Fibroblast of upper back skin (primary cell): ENCODE measurements around the gene PPFIBP1.
"Not testable (repeated sequence)": the region's sequence is repeated elsewhere in the genome, so short reads cannot be mapped to it uniquely, and the experiment has no call there.

ENCODE experiments used
- DNase-seq: peaks from one replicate; pipeline ENCODE4 v3.0.0-alpha.2; 2013

PPFIBP1 gene

DNA sequence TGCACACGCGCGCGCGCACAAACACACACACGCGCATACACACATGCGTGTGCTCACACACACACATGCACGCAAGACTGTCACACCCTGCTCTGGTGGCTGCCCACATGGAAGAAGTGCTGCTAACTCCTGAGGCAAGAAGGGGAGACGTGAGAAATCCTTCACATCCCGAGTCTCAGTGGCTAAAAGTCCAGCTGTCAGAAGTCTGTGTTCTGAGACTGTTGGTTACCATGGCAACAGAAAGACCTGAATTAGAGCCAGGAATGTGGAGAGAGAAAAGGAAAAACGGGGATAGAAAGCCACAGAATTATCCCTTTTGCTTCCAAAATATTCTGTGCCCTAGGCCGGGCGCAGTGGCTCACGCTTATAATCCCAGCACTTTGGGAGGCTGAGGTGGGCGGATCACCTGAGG lies 71.2 kb downstream of the PPFIBP1 start:
- peak; percentile 93 for DNase-seq

DNA sequence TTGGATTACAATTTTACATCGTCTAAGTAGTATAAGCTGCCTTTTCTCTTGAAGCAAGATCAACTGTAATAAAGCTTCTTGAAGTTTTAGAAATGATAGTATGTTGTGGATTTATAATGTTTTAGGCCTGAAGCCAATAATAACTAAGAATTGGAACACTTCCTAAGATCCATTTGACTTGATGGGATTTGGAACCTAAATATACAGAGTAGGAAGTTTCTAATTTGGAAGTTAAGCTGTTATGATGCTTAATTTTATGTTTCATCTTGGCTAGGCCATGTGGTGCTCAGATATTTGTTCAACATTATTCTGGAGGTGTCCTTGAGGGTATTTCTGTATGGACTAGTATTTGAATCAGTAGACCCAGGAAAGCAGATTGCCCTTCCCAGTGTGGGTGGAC lies 74.9 kb downstream of the PPFIBP1 start:
- DNase-seq: not testable (repeated sequence)

DNA sequence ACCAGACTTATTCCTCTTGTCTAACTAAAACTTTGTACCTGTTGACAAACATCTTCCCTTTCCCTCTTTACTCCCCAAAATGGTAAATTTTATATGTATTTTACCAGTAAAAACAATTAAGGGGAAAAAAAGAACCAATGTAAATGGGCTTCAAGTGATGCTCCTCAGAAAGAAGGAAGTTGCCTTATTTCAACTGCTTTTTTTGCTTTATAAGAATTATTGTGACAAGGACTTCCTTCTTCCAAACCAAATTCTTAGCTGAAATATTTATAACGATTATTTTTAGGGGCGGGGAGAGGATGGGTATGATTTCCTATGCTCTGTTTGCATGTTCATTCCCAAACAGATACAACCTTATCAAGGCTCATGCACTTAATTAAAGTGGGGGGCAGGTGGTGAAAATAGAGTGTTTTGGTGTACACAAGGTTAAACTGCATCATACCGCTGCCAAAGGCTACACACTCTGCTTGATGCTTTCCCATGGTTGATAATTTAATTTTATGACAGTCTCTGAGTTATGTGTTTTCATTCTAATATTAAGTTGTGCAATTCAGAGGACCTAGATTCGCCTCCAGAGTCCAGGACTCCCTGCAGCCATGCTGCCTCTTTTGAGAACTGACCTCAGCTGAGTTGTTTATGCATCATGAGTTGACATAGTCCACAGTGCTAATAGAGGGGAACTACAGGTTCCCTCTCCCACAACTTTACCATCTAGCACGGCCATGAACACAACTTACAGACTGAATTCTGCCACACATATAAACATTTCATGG lies 77.2 kb downstream of the PPFIBP1 start:
- DNase-seq: not testable (repeated sequence)

DNA sequence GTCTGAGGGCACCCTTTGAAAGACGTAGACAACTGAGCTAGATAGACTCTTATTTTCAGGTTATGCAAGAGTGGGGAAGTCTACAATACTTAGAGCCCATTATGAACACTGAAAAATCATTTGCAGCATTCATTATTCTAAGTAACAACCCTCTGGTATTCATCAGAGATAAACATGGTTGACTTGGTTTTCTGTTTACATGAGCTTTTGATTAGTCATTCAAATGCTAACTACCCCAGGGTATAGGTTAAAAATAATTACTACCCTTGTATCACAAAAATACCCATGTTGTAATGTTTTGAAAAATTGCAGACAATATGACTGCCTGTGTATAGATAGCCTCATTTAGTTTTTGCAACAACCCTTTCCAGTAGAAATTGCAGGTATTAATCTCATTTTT lies 78.5 kb downstream of the PPFIBP1 start:
- DNase-seq: no peak

DNA sequence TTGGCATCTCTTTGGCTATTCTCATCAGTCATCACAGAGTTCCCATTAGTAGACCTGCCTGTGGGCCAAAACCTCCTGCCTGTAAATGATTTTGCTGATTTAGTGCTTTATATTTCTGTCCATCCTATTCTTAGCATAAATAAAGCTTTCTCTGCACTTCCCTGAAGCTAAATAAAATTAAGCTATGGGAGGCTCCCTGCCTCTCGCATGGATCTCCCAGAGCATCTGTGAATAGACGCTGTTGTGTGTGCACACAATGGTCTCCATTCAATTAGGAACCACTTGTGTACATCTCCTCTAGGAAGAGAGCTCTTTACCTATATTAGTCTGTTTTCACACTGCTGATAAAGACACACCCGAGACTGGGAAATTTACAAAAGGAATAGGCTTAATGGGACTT lies 80.4 kb downstream of the PPFIBP1 start:
- no peak for DNase-seq

DNA sequence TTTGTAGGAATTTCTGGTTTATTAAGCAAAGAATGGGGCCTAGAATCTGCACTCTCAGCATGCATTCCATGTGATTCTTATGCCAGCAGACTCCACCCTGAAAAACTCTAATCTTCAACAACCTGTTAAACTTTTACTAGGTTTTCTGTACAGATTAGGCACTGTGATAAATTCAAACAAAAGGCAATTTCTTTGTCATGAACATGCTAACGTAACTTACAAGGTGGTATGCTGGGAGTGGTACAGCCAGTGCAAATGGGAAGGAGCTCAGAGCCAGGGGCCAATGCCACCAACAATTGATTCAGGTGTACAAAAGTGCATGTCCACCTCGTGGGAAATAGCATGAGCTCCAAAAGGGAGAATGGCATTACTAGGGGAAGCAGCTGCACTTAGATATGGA lies 83.0 kb downstream of the PPFIBP1 start:
- DNase-seq: no peak

DNA sequence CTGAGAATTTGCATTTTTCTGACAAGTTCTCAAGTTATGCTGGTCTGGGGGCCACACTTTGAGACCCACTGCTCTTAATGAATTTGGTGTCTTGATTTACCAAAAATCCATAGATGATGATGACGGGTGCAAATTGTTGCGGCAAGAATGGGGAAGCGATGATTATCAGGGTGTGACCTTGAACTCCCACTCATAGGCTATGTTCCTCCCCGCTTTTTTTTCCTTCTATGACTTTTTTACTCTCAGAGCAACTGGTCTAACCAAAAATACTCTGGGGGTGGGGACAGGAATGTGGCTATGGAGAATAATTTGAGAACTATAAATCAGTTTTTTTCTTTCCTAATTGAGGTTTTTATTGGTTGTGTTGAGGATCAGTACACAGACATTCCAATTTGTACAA lies 83.6 kb downstream of the PPFIBP1 start:
- no peak for DNase-seq

DNA sequence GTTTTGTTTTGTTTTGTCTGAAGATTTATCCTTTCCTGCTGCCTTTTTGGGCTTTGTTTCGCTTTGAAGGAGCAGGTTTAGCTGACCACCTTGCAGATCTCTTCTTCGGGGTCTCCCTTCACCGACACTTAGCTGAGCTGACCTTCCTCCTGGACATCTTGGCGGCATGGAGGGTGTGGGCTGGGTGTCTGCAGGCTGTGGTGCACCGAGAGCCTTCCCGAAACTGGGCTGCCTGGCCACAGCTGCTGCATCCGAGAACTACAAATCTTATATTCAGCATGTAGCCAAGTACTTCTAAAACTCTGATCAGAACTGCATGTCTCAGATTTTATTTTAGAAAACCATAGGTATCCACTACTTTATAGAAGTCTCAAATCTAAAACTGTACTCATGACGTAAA lies 84.9 kb downstream of the PPFIBP1 start:
- no peak for DNase-seq

DNA sequence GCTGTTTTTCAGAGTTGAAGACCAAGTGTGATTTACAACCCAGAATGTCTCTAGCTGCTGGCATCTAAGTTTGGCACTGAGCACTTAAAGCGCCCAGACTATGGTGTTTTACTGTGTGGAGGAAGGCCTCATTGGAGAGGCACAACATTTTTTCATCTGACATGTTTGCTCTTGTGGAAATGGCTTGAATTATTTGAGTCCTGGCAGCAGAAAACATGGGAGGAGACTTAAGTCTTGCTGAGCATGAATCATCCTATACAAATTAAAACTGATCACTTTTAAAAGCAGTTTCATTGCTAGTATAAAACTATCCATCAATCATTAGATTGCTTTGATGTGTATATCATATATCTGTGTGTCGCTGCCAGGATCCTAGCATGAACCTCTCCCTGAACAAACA lies 86.4 kb downstream of the PPFIBP1 start:
- peak; percentile 76 for DNase-seq

DNA sequence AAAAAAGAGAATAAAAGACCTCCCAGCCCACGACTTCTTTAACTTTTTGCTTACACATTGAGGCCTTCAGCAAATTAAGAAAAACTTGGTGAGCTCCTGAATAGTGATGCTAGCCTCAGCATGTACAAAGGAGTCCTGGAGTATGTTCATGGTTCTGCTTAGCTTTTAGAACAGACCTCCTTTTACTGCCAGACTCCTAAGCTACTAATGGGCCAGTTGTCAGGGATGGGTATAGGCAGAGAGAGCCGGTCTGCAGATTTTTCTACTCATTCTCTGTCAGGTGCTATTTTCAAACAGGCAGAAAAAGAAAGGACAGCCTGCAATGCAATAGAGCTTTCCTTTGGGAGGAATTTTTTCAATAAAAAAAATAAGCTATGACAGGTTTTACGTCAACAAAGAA lies 90.4 kb downstream of the PPFIBP1 start:
- no peak for DNase-seq

DNA sequence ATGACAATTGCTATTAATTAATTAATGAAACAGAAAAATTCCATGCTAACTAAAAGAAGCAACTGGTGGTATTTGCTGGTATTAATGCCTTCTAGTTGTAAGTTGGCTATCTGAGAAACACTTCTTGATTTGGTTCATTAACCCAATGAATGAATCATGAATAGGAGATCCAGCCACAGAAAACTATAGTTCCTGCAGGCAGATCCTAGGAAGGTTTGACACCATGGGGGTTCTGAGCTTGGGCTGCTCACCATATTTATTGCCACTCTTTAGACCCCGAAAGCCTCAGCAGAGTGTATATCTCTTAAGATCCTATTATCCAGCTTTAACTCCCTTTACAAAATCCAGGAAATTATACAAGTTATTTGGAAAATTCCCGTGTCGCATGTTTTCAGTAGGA lies 90.9 kb downstream of the PPFIBP1 start:
- DNase-seq: no peak

DNA sequence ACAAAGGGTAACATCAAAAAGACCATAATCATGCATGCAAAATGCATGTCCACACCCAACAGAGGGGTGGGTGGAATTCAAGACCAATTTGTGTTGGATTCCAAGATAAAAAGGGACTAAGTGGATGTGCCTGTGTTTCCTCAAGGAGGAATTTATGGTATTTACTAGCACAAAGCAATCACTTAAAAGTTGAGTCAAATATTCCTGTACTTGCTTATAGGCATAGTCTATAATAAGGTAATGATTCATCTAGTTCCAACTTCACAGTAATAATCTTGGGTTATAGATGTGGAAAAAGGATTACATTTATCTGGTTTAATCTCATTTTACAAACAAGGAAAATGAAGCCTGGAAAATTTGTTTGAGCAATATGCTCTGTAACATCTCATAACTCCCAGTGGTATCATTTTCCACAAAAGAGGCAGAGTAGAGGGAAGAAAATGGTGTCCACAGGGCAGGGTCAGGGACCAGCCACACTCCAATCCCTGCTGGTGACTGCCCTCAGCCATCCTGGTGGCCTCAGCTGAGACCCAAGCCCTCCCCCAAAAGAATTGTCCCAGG lies 91.4 kb downstream of the PPFIBP1 start:
- DNase-seq: peak; percentile 79

DNA sequence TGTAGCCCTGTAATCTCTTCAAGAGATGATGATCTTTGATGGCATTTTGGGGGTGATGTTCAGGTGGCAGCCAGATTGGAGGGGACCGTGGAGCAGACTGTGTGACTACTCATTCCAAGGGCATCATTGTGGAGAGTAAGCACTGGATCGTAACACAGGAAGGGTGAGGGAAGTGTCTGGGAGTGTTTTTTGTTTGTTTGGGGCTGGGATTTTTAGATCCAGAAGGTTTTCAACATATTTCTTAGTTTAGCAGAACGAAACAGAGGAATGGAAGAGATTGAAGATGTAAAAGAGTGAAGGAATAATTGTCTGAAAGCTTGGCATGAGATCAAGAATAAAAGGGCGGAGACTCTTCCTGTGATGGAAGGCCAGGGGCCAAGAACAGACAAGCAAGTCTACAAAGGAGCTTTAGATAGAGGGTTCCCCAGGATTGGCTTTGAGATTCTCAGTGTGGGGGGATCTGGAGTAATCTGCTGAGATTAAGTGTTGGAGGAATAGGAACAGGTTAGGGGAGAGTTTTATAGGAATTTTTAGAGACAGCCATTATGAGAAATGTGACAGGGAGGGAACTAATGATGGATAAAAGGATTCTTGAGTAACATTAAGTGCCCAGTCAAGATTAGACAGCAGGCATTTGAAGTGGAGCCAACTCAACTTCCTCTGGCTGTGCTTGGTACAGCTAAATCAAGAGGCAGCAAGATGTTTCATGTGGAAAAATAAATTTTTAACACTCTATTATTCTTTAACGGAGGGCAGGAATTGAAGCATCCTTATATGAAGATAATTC lies 92.5 kb downstream of the PPFIBP1 start:
- DNase-seq: no peak

DNA sequence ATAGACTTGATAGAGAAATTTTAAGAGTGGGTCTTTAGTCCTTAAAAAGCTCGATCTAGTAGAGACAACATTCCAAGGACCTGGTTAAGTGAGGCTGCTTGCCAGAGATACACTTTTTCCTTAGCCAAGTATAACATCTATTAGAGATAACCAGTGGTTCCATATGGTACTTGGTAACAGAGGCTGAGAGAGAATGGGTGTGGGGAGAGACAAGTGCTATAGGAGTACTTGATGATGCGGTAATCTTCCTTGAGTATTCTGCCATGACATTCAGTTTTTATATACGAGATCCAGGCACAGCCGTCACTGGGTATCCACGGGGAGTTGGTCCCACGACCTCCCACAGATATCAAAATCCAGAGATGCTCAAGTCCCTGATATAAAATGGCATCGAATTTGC lies 94.8 kb downstream of the PPFIBP1 start:
- DNase-seq: peak; percentile 45

DNA sequence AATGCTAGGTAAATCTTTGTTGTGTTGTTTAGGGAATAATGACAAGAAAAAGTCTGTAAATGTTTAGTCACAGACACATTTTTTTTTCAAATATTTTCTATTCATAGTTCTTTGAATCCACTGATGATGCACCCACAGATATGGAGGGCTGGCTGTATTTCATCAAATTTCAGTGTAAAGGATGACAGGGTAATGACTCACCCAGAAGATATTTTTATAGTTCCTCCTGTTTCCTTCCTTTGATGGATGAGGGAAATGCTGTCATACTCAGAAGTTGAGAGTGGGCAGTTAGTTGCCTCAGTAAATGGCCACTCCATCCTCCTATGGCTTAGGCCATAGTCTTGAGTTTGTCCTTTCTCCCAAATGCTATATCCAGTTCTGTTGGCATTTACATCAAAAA lies 95.3 kb downstream of the PPFIBP1 start:
- peak; percentile 95 for DNase-seq

DNA sequence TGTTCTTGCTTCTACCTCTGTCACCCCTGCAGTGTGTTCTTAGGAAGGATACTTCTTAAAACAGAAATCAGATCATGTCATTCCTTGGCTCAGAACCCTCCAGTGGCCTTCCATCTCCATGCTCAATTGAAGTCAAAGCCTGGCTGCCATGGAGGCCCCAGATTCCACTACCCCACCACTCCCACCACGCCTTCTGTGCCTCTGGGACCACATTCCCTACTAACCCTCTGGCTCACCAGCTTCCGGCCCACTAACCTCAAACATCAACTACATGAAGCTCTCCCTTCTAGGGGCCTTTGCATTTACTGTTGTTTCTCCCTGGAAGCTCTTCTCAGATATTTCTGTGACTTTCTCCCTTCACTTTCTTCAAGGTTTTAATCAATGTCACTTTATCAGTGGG lies 96.1 kb downstream of the PPFIBP1 start:
- DNase-seq: peak; percentile 32

DNA sequence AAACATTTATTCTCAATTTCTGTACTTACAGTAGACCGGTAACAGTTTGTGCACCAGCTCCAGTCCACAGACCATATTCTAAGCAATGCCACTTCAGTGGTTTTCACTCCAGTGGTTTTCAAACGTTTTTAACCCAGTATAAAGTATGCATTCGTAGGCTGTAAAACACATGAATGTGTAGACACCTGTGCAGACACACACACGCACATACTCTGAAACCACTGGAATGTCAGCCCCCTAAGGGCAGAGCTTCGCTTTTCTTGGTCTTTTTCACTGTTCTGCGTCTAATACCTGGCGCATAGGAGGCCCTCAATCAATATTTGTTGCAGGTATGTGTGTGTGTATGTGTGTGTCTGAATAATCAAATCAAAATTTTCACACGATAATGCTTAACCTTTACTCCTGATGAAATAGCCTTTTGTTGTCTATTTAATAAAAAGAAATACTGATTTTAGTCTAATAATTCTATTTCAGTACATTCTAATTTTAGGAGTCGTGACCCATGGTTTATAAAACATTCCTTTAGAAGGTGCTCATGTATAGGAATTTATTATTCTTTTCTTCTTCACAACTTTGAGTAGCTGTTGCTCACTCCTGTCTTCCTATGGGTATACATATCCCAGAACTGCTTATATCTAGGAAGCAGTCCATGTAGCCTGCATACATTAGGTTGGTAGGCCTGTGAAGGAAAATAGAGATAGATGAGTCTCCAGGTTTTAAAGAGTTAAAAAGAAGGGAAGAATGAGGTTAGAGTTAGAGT lies 98.6 kb downstream of the PPFIBP1 start:
- DNase-seq: no peak

DNA sequence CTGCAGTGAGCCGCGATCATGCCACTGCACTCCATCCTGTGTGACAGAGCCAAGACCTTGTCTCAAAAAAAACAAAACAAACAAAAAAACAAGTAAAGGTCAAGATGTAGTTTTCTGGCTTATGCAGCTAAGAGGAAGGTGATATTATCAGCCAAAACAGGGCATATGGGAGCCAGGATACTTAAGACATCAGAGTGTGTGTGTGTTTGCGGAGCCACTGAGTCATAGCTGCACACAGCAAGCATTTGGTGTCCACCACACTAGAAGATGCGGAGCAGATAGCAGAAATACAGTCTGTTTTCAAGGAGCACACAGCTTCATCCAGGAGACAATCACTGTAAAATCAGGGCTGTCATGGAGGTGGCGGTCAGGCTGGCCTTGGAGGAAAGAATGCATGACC lies 99.6 kb downstream of the PPFIBP1 start:
- no peak for DNase-seq

DNA sequence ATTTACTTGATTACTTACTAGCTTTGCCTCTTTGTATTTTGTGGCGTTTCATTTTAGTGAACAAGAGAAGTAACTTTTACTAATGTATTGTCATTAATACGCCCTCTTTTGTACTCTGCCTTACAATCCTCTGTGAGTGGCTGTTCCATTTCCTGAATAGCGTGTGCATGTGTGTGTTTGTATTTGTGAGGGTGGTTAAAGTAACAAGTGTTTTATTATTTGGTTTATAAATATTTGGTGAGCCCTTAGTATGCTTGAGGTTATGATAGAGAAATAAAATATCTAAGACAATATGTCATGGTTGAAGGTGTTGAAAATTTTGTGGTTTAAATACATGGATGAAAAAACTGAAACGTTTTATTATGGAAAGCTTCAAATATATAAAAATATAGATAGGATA lies 100.6 kb downstream of the PPFIBP1 start:
- peak; percentile 25 for DNase-seq

DNA sequence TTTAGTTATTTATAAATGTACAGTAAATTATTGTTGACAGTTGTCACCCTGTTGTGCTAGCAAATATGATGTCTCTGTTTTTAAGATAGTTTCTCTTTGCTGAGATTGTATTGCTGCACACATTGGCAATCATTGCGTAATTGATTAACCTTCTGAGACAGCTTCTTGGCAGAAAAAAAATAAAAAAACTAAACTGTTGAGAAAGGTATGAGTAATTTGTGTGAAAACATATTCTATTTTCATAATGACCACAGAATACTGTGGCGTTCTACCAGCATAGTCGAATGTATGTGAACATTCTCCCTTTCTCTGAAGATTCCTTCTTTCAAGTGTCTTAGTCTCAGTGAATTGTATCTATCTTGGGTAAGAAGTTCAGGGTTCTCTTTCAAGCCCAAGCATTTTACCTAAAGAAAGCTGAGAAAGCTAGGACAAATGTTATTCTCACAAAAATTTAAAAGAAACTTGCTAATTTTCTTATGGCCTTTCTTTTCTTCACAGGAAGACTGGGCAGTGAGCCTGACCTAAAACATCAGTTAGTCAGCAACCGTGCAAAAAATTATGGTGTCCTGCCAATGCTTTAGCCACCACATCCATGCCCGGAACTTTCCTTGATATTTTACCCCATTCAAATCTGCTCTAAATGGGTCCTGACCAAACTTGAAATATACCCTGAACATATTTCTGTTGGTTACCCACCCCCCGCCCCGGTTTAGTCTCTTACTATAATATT lies 103.3 kb downstream of the PPFIBP1 start:
- DNase-seq: peak; percentile 85

DNA sequence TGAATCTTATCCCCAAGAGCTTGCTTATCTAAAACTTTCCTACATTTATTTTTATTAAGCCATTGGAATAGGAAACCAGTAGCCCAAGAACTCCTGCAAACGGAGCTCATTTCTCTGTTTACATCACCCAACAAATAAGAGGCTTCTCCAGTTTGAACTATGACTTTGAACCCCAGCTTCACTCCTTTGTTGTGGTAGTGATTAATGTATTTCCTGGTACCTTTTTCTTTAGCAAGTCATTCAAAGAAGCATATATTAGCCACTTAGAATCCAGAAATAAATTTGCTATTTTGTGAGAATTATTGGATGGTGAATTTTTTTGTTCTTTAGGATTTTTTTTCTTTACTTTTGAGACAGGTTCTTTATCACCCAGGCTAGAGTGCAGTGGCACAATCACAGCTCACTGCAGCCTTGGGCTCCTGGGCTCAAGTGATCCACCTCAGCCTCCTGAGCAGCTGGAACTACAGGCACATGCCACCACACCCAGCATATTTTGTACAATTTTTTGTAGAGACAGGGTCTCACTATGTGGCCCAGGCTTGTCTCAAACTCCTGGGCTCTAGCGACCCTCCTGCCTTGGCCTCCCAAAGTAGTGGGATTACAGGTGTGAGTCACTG lies 104.0 kb downstream of the PPFIBP1 start:
- DNase-seq: not testable (repeated sequence)

DNA sequence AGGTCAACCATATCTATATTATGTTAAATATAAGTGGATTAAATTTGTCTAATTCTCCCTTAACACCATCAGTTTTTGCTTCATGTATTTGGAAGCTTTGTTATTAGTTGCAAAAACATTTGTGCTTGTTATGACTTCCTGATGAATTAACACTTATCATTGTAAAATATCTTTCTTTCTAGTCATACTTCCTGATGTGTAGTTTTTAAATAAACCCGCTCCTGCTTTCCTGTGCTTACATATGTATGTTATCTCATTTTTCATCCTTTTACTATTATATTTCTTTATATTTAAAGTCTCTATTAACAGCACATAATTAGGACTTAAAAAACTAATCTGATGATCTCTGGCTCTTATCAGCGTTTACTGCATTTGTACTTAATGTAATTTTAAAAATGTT lies 106.2 kb downstream of the PPFIBP1 start:
- DNase-seq: not testable (repeated sequence)
